A673 (cell line): ENCODE data around the gene MAP6.

Experiments
- EZH2 ChIP-seq: fragments of 200-600 bp; sonication (generic); IDR thresholded peaks from 2 replicates; pipeline ENCODE4 v1.6.1; 2017; ENCODE audit warnings: borderline replicate concordance, low read depth, mild to moderate bottlenecking, mixed read lengths, antibody characterized with exemption, low read length; ENCODE audit not compliant: poor library complexity, severe bottlenecking
- TF ChIP-seq, protein P1 (sequence below): fragments of 300-800, 200-600 bp; sonication (generic); conservative IDR thresholded peaks from 2 replicates; pipeline ENCODE4 v1.5.1; 2017; ENCODE audit warnings: low read depth, mild to moderate bottlenecking, antibody characterized with exemption, low read length, moderate library complexity, mixed read lengths

DNA sequence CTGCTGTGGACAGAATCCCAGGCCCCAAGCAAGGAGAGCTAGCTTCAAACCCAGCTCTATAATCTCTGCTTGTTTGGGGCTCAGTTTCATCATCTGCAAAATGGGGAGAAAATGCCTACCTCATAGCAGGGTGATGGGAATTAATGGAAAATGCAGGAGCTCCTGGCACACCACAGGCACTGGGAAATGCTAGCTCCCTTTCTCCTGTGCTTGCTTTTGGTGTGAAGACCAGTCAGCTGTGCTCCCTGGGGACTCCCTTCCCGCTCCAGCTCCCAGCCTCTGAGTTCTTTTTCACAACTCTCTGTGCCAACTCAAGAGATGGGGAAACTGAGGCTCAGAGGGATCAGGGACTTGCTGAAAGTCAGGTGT, 115.0 kb downstream of the MAP6 start:
- TF ChIP-seq, protein P1, sequence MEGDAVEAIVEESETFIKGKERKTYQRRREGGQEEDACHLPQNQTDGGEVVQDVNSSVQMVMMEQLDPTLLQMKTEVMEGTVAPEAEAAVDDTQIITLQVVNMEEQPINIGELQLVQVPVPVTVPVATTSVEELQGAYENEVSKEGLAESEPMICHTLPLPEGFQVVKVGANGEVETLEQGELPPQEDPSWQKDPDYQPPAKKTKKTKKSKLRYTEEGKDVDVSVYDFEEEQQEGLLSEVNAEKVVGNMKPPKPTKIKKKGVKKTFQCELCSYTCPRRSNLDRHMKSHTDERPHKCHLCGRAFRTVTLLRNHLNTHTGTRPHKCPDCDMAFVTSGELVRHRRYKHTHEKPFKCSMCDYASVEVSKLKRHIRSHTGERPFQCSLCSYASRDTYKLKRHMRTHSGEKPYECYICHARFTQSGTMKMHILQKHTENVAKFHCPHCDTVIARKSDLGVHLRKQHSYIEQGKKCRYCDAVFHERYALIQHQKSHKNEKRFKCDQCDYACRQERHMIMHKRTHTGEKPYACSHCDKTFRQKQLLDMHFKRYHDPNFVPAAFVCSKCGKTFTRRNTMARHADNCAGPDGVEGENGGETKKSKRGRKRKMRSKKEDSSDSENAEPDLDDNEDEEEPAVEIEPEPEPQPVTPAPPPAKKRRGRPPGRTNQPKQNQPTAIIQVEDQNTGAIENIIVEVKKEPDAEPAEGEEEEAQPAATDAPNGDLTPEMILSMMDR: no peak
- no peak for TF ChIP-seq EZH2
